GM21737 (cell line): Measurements from ENCODE around the gene OR5K2.

ENCODE experiments used
- ATAC-seq: cut with Tn5 transposase; IDR thresholded peaks from one replicate; pipeline ENCODE4 v1.9.1; 2021; ENCODE audit warnings: mild to moderate bottlenecking, moderate library complexity; ENCODE audit not compliant: unreplicated experiment

The OR5K2 gene

DNA sequence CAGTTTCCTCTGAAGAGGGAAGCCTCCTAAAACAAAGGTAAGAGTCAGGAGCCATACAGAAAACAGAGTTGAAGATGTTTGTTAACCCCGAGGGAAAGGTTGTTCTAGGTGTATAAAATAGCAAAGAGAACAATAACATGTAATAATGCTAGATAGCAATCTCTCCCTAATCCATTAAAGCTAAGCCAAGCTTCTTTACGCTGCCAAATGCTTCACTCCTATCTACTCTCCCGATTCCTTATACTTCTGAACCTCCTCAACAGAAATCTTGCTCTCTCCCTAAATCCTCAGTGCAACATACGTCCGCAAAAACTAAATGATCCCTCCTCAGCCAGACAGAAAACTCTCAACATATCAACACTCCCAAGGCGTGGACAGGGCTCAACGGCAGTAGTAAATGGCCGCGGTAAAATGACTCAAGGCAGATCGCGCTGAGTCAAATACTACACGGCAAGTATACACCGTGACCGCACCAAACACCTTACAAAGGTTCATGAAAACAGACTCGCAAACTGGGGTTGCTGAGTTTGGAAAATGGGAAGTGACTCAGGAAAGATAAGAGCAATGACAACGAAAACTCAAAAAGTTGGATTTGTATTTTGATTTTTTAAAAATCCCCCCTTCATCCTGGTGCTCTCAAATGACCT lies 24.5 kb downstream of the OR5K2 start:
- peak; percentile 26 for ATAC-seq

DNA sequence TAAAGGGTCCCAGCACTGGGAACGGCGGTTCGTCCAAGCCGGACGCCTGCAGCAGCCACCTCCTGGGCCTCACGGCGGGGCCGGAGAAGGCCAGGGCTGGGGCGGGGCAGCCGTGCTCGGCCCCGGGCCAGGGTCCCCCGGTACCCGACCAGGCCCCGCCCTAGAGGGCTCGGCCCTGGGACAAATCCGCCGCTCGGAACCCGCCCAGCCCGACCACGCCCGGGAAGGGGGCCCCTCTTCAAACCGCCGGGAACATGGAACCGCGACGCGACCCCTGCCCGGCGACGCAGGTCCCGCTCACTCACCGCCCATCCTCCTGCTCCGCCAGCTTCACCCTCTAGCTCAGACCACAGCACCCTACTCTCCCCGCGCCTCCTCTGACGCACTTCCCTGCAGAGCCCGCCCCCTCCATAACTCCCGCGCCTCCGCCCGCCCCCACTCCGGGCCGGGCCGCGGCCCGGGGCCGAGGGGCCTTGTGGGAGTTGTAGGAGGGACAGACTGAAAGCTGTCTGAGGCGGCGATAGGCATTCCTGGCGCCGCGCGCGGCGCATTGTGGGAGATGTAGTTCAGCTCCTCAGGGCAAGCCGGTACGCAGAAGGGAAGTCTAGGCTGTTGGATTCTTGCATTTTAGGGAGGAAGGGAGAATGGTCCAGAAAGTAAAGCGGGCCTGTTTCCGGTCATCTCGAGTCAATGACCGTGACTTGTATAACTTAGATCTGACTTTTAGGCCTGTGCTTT lies 25.2 kb downstream of the OR5K2 start, which contains the start of gene CLDND1:
Gene CLDND1, minus strand, starts transcription at position 359 of the 738 bp plus-strand sequence. CDS start 1,478 bp downstream, outside the sequence.
- ATAC-seq = peak; percentile 91

GRCh38 chr3:98525494-98525893 lies 28.0 kb downstream of the OR5K2 start:
- ATAC-seq = no peak

DNA sequence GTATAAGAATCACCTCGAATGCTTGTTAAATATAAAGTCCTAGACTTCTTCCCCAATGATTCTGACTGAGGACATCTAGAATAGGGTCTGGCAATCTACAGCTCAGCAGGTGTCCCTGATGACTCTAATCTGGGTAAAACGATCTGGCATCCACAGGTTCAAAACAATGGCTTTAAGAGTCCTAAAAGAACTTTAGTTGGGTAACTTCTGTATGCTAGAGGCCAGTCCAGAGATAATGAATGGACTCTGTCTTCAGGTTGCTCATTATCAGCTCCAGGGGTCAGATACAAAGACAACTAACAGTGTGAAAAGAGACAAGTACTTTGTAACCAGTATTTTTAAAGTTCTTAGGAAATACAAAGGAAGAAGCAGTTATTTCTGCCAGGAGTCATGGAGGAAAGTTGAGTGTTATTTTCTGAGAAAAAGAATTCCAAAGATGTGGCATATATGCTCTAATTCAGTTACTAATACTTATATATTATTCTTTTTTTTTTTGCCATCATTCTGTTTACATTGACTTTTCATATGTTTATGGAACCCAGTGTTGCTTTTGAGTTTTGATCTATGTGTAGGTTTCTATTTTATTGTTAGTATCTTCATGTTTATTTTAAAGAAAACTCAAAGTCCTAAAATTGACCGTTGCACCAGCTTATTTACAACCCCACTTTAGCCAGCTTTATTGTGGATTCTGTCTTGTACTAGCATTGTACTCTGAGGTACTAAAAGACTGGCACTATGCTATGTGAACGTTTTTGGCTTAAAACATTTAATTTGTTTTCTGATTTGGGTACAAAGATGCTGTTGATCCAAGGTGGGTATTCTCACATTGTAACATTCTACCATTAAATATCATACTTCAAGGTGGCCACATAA lies 31.2 kb downstream of the OR5K2 start:
- no peak for ATAC-seq

DNA sequence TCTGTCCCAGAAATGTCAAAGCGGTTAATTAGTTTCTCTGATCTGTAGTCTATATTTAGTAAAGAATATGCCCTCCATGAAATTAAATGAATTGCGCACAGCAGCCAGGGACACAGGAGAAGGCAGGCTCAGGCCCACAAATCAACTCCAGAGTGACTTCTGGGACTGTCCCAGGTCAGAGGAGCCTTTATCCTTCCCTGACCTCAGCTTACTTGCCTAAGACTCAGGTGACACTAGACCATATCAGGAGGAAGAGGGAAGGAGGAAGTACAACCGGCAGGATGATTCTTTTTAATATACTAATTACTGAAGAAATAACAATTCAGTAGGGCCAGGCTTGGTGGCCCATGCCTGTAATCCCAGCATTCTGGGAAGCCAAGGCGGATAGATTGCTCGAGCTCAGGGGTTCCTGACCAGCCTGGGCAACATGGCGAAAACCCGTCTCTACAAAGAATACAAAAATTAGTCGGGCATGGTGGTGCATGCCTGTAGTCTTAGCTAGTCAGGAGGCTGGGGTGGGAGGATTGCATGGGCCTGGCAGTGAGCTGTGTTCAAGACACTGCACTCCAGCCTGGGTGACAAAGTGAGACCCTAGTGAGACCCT lies 32.5 kb downstream of the OR5K2 start:
- ATAC-seq = no peak

- ATAC-seq = no peak
These were observed 33.2 kb downstream of the OR5K2 start for GRCh38 chr3:98530676-98531075.

DNA sequence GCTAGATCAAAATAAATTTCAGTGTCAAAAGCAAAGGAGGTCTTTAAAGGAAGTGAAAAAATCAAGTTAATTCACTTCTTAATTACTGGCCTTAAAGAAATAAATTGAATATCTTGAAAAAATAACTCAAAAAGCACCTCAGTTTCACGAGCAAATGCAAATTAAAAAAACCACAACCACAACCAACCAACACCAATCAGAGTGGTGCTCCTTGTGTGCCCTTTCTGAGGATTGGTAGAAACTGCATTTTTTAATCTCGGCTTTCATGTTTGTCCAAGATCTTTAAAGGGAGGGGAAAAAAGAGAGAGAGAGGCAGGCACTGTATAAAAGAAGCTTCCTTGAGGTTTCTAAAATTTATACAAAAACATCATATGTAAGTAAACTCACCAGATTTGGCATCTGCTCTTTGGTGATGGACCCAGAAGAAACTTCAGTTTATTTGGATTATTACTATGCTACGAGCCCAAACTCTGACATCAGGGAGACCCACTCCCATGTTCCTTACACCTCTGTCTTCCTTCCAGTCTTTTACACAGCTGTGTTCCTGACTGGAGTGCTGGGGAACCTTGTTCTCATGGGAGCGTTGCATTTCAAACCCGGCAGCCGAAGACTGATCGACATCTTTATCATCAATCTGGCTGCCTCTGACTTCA lies 34.3 kb downstream of the OR5K2 start, which contains the start of gene GPR15:
Gene GPR15, plus strand, starts transcription at position 357 of the 653 bp plus-strand sequence. Its CDS starts 56 bp downstream, at position 413.
- no peak for ATAC-seq

DNA sequence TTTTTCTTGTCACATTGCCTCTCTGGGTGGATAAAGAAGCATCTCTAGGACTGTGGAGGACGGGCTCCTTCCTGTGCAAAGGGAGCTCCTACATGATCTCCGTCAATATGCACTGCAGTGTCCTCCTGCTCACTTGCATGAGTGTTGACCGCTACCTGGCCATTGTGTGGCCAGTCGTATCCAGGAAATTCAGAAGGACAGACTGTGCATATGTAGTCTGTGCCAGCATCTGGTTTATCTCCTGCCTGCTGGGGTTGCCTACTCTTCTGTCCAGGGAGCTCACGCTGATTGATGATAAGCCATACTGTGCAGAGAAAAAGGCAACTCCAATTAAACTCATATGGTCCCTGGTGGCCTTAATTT lies 34.8 kb downstream of the OR5K2 start:
- ATAC-seq = no peak

DNA sequence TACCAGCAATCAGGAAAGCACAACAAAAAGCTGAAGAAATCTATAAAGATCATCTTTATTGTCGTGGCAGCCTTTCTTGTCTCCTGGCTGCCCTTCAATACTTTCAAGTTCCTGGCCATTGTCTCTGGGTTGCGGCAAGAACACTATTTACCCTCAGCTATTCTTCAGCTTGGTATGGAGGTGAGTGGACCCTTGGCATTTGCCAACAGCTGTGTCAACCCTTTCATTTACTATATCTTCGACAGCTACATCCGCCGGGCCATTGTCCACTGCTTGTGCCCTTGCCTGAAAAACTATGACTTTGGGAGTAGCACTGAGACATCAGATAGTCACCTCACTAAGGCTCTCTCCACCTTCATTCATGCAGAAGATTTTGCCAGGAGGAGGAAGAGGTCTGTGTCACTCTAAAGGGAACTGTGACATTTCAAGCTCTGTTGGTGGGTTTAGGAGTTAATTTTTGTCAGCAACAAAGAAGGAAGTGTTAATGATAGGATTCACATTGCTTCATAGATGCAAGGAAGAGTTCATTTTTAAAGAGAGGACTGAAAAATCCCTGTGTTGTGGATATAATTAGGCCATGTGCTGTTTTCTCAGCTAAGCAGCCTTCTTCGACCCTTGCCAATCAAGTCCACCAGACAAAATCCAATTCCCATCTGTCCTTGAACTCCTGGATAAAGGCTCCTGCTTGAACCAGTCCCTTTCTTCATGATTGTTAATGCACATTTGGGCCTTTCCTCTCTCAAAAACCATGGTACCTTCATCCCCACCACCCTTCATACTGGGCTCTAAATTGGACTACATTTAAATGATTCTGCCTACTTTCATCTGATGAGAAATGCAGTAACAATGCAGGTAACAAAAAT lies 35.5 kb downstream of the OR5K2 start:
- ATAC-seq = no peak

DNA sequence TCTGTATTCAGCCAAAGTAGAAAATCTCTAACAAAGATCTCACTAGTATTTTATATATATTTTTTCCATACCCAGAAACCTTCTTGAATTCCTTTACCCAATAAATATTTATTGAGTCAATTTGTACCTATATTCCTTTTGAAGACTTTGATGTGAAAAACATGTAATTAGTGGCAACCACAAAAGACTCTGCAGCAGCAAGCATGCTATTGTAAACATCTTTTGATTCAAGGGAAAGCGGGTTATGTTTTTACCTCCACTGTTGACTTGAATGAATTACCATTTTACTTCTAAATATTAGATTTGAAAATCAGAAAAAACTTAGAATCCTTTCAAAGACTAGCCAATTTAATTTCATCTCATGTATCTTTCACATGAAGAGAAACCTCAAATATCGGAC lies 36.7 kb downstream of the OR5K2 start:
- no peak for ATAC-seq

- ATAC-seq = no peak
These were observed 37.3 kb downstream of the OR5K2 start for GRCh38 chr3:98534734-98535133.

- peak; percentile 69 for ATAC-seq
These were observed 39.1 kb downstream of the OR5K2 start for GRCh38 chr3:98536456-98537017.

DNA sequence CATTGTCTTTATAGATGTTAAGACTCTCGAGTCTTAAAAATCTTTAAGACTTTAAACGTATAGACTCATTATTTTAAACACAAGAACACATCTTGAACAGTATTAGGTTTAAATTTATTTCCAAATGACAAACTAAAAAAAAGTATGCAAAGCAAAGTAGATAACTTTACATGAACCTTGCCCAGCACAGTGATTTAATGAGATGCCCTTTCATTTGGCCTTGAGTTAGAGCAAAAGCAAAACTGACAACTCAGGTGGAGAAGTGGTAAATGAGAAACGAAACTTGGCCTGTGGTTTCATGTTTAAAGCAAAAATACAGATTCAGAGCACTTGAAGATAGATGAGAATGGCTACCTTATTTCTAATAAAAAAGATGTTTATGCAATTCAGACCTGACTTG lies 42.9 kb downstream of the OR5K2 start:
- ATAC-seq = peak; percentile 49

- no peak for ATAC-seq
These were observed 44.2 kb downstream of the OR5K2 start for GRCh38 chr3:98541695-98542094.

GRCh38 chr3:98542623-98543022 lies 45.1 kb downstream of the OR5K2 start:
- no peak for ATAC-seq

- peak; percentile 49 for ATAC-seq
These were observed 48.5 kb downstream of the OR5K2 start for GRCh38 chr3:98545940-98546339.
